D341Med (cell line): ENCODE measurements around the gene CD58.
"Not testable (repeated sequence)": the region's sequence is repeated elsewhere in the genome, so short reads cannot be mapped to it uniquely, and the experiment has no call there.

Experiments used
- DNase-seq: peaks from one replicate; pipeline ENCODE4 v3.0.0; 2012; ENCODE audit warnings: low spot score

Gene CD58

DNA sequence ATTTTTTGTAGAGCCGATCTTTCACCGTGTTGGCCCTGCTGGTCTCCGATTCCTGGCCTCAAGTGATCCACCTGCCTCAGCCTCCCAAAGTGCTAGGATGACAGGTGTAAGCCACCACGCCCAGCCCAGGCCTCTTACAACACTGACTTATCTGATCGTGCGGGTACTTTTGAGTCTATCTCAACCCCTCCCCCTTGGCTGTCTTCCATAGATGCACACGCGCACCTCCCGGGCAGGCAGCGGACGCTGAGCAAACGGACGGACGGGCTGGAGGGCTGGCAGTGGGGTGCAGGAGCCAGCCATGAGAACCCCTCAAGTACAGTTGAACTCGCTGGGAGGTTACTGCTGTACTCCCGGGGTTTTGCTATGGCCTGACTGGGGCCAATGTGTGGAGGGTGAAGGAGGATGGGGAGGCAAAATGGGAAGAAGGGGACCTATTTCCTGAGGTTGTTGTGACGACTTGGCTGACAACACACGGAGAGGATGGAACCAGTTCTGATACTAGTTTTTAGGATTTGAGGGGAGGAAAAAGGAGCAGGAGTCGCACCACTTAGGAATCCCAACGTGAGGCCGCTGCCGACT is 959 bp downstream of the CD58 start:
- DNase-seq, result no peak

DNA sequence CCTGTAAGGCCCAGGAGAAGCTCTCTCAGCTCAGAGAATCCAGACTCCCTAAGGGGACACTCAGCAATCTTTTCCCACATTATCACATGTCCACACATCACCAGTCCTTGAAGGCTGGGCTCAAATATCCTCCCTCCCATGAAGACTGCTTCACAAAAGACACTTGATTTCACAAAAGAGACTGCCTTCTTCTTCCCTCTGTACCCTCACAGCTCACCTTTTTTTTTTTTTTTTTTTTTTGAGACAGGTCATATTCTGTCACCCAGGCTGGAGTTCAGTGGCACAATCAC is 1.5 kb downstream of the CD58 start:
- no peak for DNase-seq

DNA sequence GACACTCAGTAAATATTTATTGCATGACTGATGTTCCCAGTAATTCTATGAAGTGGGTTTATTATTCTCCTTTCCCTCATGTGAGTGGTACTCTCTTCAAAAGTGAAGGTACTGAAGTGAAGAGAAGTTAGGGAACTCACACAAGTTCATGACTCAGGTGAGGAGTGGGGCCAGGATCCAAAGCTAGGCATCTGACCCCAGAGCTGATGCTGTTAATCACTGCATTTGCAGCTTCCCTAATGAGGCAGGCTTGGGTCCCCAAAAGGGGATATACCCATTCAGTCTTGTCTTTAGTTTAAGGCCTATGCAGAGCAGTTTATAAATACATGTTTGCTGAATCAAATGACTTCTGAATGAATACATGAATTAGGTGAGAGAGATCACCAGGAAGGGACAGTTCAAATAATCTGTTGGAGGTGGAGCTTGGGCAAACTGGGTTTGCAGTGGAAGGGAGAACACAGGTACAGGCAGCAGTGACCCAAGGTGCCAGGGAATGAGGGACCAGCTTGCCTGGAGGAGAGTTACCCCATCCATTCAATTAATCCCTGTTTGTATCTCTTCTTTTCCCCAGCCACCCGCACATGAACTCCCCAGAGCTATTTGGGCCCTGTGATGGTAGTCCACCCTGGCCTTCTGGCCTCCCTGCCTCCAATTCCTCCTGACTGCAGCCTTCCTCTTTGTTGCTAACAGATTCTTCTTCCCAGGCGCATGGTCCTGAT is 2.0 kb downstream of the CD58 start:
- no peak for DNase-seq

DNA sequence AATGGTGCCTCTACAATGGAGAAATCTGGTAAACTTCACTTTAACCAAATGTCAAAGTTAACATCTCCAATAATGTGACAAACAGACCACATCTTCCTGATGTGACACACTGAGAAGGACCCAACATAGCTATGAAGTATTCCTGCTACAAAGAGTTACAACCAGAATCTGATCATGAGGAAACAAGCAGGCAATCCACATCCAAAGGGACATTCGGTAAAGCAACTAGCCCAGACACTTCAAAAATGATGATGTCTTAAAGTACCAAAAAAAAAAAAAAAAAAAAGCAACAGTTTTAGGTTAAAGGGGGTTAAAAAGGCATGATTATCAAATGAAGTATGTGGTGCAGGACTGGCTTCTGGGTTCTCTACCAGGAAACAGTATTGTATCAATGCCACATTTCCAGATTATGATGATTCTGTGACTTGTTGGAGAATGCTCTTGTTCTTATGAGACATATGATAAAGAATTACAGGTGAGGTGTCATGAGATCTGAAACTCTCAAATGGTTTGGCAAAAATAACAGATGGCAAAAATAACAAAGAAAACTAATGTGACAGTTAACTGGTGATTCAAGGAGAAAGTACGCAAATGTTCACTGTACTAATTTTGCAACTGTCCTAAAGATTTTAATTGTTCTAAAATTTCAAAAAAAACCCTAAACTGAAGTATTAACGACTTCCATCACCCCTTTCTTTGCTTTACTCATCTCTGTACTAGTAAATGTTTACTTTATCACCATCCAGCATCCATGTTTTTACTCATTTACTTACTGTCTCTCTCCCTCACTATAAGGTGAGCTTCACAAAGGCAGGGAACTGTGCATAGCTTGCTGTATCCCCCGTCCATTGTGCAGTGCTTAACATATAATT is 2.8 kb downstream of the CD58 start:
- DNase-seq, result no peak

DNA sequence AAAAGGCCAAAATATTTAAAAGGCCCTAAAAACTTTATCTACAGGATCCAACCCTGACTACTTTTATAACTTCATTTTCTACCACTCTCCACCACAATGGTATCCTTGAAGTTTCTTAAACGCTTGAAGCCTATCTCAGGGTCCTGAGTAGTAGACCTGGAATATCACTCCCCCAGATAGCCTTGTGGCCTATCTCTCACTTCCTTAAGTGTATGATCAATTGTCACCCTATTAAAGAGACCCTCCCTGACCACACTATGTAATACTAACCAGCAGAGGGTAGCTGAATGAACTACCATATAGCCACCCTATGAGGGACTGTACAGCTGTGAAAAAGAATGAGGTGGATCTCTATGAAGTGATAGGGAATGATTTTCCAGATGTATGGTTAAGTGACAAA is 5.6 kb downstream of the CD58 start:
- DNase-seq, result no peak

DNA sequence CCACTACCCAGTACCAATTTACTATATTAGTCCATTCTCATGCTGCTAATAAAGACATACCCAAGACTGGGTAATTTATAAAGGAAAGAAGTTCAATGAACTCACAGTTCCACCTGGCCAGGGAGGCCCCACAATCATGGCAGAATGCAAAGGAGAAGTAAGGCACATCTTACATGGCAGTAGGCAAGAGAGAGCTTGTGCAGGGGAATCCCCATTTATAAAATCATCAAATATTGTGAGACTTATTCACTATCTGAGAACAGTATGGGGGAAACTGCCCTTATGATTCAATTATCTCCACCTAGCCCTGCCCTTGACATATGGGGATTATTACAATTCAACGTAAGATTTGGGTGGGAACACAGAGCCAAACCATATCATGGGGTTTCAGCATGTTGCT is 6.4 kb downstream of the CD58 start:
- no peak for DNase-seq

DNA sequence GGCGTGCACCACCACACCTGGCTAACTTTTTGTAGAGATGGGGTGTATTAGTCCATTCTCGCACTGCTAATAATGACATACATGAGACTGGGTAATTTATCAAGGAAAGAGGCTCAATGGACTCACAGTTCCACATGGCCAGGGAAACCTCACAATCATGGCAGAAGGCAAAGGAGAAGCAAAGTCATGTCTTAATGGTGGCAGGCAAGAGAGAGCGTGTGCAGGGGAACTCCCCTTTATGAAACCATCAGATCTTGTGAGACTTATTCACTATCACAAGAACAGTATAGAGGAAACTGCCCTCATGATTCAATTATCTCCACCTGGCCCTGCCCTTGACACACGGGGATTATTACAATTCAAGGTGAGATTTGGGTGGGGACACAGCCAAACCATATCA is 8.4 kb downstream of the CD58 start:
- not testable (repeated sequence) for DNase-seq

DNA sequence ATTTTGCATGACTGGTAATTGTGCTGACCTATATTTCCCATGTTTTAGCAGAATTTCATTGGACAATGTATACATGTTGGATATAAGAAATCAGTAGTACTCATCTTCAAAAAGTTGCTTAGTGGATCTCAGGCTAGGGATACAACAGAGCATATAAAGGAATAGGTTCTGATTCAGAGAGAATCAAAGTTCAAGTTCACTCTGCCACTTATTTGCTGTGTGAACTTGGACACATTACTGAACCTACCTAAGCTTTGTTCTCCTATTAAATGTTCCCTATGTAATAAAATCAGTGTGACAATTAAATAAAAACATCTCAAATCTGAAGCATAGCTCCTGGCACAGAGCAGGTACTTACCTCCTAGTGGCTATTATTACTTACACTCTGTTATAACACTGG is 9.3 kb downstream of the CD58 start:
- no peak for DNase-seq

DNA sequence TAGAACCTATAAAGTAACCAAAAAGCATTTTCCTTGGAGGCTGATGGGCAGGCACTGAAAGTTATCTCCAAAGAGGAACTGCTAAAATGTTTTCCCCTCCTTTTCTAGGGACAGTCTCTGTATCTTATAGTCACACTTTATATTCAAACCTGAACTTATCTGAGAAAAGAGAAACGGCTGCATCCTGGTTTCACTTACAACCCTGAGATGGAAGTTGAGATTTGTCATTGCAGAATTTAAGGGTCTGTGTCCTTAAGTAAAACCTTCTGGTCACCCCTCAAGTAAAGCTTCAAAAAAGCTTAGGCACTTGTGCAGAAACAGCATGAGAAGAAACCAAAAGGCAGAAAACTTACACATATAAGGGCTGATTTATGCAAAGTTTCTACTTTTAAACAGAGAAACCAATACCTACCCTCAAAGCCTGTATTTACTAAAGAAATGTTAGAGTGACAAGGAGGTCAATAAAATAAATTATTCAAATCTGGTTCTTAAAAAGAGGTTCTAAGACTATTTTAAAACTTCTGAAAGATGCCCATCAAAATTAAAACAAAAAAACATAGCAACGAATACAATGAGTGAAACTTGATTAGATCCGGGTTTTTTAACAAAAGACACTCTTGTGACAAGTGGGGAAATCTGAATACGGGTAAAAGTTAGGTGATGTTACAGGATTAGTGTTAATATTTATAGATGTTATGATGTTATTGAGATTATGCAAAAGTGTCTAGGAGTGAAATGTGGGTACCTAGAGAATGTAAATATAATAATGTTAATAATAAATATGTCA is 9.9 kb downstream of the CD58 start:
- no peak for DNase-seq

DNA sequence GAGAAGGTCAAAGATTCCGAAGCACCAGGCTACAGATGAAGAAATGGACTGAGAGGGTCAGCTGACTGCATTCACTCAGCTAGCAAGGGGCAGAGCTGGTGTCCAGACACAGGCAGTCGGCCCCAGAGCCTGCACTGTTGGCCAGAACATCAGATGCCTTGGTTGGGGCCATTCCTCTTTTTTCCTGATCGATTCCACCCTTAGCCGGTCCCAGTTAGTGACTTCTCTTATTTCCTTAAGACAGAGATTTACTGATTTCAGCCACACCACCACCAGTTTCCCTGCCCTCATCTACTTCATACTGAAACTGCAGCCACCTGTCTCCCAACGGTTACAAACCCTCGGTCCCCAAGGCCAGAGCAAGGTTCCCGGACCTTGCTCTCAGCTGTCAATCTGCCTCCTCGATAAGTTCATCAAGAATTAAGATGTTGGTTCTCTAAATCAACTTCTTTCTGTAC is 11.5 kb downstream of the CD58 start:
- DNase-seq, result no peak

DNA sequence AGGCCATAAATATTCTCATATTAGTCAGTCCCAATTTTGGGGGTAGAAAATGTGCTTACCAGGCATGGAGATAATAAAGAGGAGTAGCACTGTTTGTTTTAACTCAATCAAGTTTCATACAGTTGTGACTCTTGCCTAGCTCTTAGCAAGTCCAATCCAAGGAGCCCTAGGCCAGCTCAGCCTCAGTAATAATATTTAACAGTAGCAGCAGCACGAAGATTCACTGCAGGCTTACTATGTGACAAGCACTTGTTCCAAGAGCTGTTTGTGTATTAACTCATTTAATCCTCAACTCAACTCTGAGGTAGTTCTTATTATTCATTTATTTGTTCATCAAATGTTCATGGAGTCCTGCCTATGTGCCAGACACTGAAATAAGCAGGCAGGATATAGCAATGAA is 12.3 kb downstream of the CD58 start:
- no peak for DNase-seq

DNA sequence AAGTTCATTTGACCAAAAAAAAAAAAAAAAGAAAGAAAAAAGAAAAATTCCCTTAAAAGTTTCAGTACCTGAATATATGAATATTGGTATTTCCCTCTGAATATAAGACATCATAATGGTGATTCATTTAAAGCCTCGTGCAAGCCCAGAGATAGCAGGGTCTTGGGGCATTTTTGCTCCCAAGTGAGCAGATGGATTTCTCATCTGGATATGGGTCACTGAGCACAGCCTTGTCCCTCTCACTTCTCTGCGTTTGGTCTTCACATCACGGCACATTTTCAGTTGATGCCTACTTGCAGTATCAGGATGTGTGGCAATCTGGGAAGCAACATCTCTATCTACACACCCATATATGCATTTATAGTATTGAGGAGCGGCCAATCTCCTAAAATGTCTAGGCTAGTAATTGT is 12.7 kb downstream of the CD58 start:
- DNase-seq, result no peak

DNA sequence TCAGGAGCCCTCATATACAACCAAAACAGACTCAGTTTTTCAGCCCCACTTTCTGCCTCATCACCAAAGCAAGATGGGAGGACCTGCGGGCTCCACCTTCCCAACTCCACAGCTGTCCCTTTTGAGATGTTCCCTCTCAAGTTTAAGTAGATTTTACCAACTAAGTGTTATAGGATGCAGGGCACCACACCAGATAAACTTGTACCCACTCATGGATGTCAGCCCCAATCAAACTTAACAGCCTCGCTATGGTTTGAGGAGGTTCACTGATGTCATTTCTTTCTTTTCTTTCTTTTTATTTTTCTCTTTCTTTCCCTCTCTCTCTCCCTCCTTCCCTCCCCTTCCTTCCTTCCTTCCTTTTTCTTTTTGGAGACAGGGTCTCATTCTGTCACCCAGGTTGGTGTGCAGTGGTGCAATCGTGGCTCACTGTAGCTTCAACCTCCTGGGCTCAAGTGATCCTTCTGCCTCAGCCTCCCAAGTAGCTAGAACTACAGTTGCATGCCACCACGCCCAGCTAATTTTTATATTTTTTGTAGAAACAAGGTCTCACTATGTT is 13.4 kb downstream of the CD58 start:
- DNase-seq, result no peak

DNA sequence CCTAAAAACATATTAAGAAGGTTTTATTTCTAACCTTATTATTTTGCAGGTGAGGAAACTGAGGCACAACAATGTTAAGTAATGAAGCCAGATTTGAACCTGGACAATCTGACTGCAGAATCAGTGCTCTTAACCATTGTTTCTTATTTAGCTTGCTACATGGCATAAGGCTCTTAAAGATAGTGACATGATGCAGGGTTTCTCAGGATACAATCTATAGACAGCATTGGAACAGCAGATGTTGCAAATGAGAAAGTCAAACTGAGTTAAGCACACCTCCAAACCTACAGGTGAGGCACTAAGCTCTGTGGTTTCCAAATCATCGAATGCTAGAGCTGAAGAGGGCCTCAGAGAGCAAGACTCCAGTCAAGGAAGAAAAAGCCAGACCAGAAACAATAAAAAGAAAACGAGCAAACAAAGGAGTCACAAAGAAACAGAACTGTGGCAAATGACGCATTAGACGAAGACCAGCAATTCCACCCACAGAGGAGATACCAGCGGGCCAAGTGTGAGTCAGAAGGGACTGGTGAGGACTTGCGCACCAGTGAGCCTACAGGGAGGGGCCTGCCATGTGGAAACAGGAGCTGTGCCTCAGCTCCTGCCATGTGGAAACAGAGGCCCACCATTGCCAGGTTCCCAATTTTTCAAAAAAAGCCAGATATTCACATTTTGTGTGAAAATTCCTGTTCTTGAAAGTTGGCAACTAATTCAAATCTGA is 14.4 kb downstream of the CD58 start:
- no peak for DNase-seq

DNA sequence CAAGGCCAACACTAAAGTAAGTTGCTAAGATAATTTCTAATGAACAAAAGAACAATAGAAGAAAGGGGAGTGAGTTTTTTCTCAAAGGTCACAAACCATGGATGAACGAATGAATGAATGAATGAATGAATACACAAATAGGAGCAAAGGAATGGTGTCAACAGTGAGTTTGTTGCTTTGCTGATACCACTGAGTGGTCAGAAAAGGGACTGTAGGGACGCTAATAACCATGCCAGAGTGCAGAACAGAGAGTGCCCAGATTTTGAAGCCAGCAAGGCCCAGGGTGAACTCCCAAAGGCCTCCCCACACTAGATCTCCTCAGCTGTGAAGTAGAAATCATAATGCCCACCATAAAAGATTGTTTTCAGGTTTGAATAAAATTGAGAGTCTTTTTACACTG is 15.9 kb downstream of the CD58 start:
- no peak for DNase-seq

DNA sequence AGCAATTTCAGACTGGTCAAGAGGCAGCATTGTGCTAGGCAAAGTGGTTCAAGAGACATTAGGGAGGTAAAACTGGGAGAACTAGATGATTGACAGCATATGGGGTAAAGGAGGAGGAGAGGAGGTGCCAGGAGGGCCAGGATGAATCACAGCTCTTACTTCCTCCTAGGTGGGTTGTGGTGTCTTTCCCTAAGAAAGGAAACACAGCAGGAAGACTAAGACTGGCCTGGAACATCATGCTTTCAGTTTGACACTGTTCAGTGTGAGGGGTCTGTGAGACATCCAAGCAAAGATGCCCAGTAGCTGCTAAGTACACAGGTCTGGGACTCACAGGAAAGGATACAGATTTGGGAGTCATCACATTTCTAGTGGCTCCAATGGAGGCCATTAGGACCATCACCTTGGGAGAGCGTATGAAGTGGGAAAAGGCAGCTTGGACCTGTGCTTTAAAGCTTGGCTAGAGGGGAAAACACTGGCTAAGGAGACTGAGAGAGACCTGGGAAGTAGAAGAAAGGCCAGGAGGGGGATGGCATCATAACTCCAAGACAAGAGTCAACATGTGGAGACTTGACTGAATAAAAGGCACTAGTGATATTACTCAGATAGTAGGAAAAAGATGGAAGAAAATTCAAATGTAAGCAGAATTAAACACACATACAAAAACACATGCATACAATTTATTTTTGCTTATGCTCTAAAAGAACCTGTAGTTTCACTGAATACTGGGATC is 17.3 kb downstream of the CD58 start:
- no peak for DNase-seq

DNA sequence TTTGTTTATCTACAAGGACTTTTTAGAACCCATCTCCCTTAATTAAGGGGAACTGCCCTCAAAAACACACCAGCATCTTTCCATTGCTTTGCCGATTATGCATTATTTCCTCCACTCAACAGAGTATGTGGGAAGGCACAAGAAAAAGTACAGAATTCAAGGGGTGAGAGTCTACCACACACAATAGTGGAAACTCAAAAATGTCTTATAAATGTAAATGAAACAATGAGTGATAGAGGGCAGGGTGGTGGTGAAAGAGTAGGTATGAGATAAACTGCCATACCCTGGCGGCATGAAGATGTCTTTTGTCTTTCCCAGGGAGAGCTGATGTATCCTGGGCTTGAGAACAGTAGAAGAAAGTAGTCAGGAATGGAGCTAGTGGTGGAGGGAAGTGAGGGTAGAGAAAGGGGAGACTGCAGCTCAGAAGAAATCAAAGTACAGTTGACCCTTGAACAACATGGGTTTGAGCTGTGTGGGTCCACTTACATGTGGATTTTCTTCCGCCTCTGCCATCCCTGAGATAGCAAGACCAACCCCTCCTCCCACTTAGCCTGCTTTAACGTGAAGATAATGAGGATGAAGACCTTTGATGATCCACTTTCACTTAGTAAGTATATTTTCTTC is 24.4 kb downstream of the CD58 start:
- no peak for DNase-seq

DNA sequence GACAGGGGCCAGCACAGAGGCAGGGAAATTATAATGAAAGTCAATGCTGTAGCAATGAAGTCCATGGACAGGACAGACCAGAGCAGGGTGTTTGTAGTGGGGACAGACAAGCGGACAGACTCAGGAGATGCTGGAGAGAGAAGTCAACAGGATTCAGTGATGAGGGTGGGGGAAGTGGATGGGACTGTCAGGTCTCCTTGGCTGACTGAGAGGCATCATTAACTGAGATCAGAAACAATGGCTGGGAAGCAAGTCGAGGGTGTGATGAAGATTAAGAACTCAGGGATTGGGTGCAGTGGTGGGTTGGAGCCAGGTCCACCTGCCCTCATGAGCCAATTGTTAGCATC is 25.5 kb downstream of the CD58 start:
- DNase-seq, result no peak

DNA sequence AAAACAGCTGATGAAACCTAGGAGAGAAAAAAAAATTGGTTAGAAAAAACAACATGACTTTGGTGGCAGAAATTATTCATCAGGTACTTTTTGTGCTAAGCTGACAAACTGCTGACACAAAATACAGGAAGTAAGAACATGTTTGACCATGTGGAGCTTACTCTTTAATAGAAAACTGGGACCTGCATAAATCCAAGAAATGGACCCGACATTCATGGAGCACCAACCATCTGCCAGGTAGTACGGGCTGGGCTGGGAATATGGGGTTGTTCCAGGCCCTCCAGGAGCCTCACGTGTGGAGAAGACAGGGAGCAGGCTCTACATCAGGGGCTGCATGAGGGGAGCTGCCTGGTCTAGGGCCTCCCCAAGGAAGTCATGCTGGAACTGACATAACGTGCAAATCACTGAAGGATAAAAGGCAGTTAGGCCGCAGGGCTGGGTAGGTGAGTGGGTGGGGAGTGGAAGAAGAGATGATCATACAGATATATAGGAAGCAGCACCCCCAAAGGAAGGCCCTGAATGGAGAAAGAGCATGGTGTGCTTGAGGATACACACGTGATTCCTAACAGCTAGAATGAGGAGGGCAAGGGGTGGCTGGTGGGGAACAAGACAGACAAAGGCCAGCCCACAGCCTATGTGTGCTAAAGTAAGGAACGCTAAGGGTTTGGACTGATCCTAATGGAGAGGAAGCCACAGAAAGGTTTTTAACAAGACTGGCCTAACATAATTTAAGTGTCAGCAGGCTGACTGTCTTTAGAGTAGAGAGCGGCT is 26.1 kb downstream of the CD58 start:
- DNase-seq, result no peak

DNA sequence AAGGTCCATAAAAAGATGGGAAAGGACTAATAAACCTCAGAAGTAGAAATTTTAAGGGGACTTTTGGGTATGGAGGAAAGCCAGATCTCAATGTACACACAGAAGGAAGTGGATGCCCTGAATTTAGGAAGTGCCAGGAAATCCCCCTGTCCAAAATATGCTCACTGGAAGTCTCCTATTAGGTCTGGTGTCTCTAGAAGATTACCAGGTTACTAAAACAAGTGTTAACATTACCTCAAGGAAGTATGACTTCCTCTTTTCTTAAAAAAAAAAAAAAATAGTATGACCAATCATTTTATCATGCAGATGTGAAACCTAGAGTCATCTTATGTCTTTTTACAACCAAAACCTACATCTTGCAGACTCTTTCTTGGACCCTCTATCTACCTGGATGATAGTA is 30.7 kb downstream of the CD58 start:
- DNase-seq, result no peak
